Fibroblast of lung (primary cell): Measurements from ENCODE around the gene TRAF6. TPM values are rescaled to one million over a fixed set of nuclear protein-coding genes. Genes with fewer than 3 reads are reported as not detected.
A peak's percentile ranks its signal among the peaks of the same experiment; 100 is the strongest.

Source experiments
- DNase-seq, 2 donors: peaks; one replicate each; pipeline versions ENCODE4 v3.0.0 to v3.0.0-alpha.2; 2010; ENCODE audit warnings: low read depth in 2 of 2
- H2AFZ ChIP-seq: 2 replicates; pipeline ENCODE4 v1.5.1; 2012; ENCODE audit warnings: low read length, control low read depth, inconsistent platforms
- H3K27ac ChIP-seq: 2 replicates; pipeline ENCODE4 v1.5.1; 2011; ENCODE audit warnings: low read length, control low read depth; ENCODE audit not compliant: insufficient read depth
- H3K27me3 ChIP-seq: 2 replicates; pipeline ENCODE4 v1.5.1; 2011; ENCODE audit warnings: mild to moderate bottlenecking, low read length; ENCODE audit not compliant: control insufficient read depth, insufficient read depth
- H3K36me3 ChIP-seq: 2 replicates; pipeline ENCODE4 v1.5.1; 2011; ENCODE audit warnings: low read length; ENCODE audit not compliant: control insufficient read depth, insufficient read depth
- H3K4me1 ChIP-seq: 2 replicates; pipeline ENCODE4 v1.5.1; 2011; ENCODE audit warnings: low read length; ENCODE audit not compliant: control insufficient read depth, insufficient read depth; ENCODE audit errors: extremely low read depth
- H3K4me2 ChIP-seq: 2 replicates; pipeline ENCODE4 v1.5.1; 2011; ENCODE audit warnings: low read length, control low read depth; ENCODE audit not compliant: insufficient read depth; ENCODE audit errors: extremely low read depth
- H3K4me3 ChIP-seq, 4 experiments: fragments of 200-600 bp in 1 of 4; sonication (generic) in 1 of 4; replicated peaks in 1 of 4; 2 replicates each; pipeline ENCODE4 v1.5.1; 2011 to 2016; ENCODE audit warnings: low read length in 4 of 4, low read depth in 3 of 4, mild to moderate bottlenecking in 3 of 4, control low read depth in 2 of 4, inconsistent platforms in 1 of 4, mixed read lengths in 1 of 4; ENCODE audit not compliant: insufficient read depth in 1 of 4; ENCODE audit errors: control extremely low read depth in 1 of 4
- H3K79me2 ChIP-seq: 2 replicates; pipeline ENCODE4 v1.5.1; 2012; ENCODE audit warnings: mild to moderate bottlenecking, low read length, inconsistent platforms; ENCODE audit not compliant: control insufficient read depth, insufficient read depth
- H3K9ac ChIP-seq: 2 replicates; pipeline ENCODE4 v1.5.1; 2011; ENCODE audit warnings: mild to moderate bottlenecking, low read length, control low read depth; ENCODE audit not compliant: insufficient read depth
- H3K9me3 ChIP-seq: 2 replicates; pipeline ENCODE4 v1.5.1; 2012; ENCODE audit warnings: low read depth, low read length; ENCODE audit not compliant: control insufficient read depth, insufficient read depth
- H4K20me1 ChIP-seq: 2 replicates; pipeline ENCODE4 v1.5.1; 2011; ENCODE audit warnings: low read length; ENCODE audit not compliant: control insufficient read depth, insufficient read depth; ENCODE audit errors: extremely low read depth
- CTCF ChIP-seq, 2 donors: IDR thresholded peaks in 1 of 2; conservative IDR thresholded peaks in 1 of 2; 1 replicate in 1 of 2; 2 replicates in 1 of 2; pipeline ENCODE4 v1.5.1; 2011 to 2012; ENCODE audit warnings: low read length in 2 of 2, control low read depth in 1 of 2, inconsistent platforms in 1 of 2, low read depth in 1 of 2, mild to moderate bottlenecking in 1 of 2
- EZH2 ChIP-seq: IDR thresholded peaks from 2 replicates; pipeline ENCODE4 v1.5.1; 2012; ENCODE audit warnings: low read length, control low read depth, mild to moderate bottlenecking; ENCODE audit errors: missing control alignments
- polyA plus RNA-seq, 2 donors: library from polyadenylated mRNA; depleted of rRNA in 1 of 2; stranded (reverse) in 1 of 2; unstranded in 1 of 2; fragments of >200 nt; gene quantifications; 2 replicates each; pipeline ENCODE4 v1.2.1, GENCODE V29; 2011 to 2012; ENCODE audit warnings: missing spikeins in 1 of 2
- total RNA-seq: library from RNA; depleted of rRNA; stranded (reverse); fragments of >200 nt; gene quantifications from 2 replicates; pipeline ENCODE4 v1.2.1, GENCODE V29; 2014

Gene TRAF6
- total and polyA plus RNA-seq, 2 donors (not counting 1 experiment from before 2014, with no cell fraction given): 6.6 to 9.0 TPM

DNA sequence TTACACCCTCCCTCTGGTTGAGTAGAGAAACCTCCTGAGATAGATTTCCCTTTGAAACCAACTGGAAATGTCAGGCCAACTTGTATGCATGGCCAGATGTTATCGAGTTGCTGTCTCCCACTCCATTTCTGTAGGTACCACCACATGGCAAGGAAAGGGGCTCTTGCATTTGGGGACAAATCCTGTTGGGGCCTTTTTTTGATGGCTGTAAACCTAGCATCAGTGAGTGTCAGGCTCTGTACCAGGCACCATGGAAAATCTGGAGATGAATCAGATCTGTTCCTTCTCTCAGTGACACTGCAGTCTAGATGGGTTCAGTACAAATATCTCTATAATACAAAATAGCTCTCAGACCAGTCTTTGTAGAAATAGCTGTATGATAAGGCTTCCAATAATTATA lies 58.4 kb downstream of the TRAF6 start:
- no peaks in the 10 kb centered on the region for H3K79me2 ChIP-seq
- no peak for DNase-seq
- no peaks in the 10 kb centered on the region for H3K9me3 ChIP-seq
- H3K4me1 ChIP-seq: peaks cover 19% of the 10 kb centered on the region
- no peak overlapping the region for H2AFZ ChIP-seq
- H3K4me2 ChIP-seq: no peak overlapping the region
- H3K27me3 ChIP-seq: peaks cover under 1% of the 10 kb centered on the region
- H3K9ac ChIP-seq: no peak overlapping the region
- no peak overlapping the region for H3K27ac ChIP-seq
- TF ChIP-seq EZH2 (no peak), CTCF (conservative IDR thresholded peaks at IDR 0.05 in 1 of 2, IDR thresholded peaks at IDR 0.05 in 1 of 2; ENCODE audit: low read depth in 1 of 2, low read length in 2 of 2) (no peak)
- no peaks in the 10 kb centered on the region for H3K36me3 ChIP-seq
- no peak overlapping the region for H3K4me3 ChIP-seq
- no peaks in the 10 kb centered on the region for H4K20me1 ChIP-seq

GRCh38 chr11:36451045-36451444 lies 59.0 kb downstream of the TRAF6 start:
- Histone ChIP-seq H3K9ac (no peak overlapping the region), H3K27me3 (peaks cover 2% of the 10 kb centered on the region), H3K9me3 (no peaks in the 10 kb centered on the region), H3K4me3 (no peak overlapping the region), H3K4me1 (peaks cover 12% of the 10 kb centered on the region), H3K4me2 (no peak overlapping the region), H3K27ac (no peak overlapping the region), H3K36me3 (no peaks in the 10 kb centered on the region), H2AFZ (no peak overlapping the region), H4K20me1 (no peaks in the 10 kb centered on the region), H3K79me2 (no peaks in the 10 kb centered on the region)
- TF ChIP-seq CTCF (conservative IDR thresholded peaks at IDR 0.05 in 1 of 2, IDR thresholded peaks at IDR 0.05 in 1 of 2; ENCODE audit: low read depth in 1 of 2, low read length in 2 of 2) (no peak), EZH2 (no peak)
- DNase-seq: no peak

DNA sequence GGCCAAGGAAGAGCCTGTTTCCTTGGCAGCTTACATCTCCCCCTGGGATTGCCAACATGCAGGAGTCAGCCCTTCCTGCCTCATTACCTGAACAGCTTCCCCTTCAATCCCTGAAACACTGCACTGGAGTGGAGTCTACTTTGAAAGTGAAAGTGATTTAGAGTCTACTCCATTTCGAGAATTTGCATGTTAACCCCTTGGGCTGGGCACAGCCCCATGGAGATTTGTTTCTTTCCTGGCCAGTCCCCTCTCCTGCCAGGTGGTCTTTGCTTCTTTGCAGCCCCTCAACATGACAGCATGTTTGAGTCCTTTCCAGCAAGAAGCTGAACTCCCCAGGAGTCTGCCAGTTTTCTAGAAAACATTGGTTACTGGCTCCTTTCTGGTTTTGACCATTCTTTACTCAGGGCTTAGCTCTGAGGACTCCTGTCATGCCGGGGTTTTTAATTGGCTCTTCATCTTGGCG lies 59.9 kb downstream of the TRAF6 start:
- no peak overlapping the region for H3K27ac ChIP-seq
- H3K9ac ChIP-seq: no peak overlapping the region
- H2AFZ ChIP-seq: peak overlapping the region; percentile 77
- peaks cover 2% of the 10 kb centered on the region for H3K27me3 ChIP-seq
- H3K4me2 ChIP-seq: peak overlapping the region; percentile 78
- H3K79me2 ChIP-seq: no peaks in the 10 kb centered on the region
- TF ChIP-seq CTCF (conservative IDR thresholded peaks at IDR 0.05 in 1 of 2, IDR thresholded peaks at IDR 0.05 in 1 of 2; ENCODE audit: low read depth in 1 of 2, low read length in 2 of 2): no peak
- TF ChIP-seq EZH2: no peak
- H4K20me1 ChIP-seq: no peaks in the 10 kb centered on the region
- no peaks in the 10 kb centered on the region for H3K36me3 ChIP-seq
- peak in 1 of 2 donors; percentile 25 for DNase-seq
- H3K4me1 ChIP-seq: peaks cover 6% of the 10 kb centered on the region
- H3K4me3 ChIP-seq: peak overlapping the region; percentile 27 to 35 (median 30)
- H3K9me3 ChIP-seq: no peaks in the 10 kb centered on the region
